Fibroblast of villous mesenchyme (primary cell): ENCODE measurements around the gene INSIG2. TPM values are rescaled to one million over a fixed set of nuclear protein-coding genes. Genes with fewer than 3 reads are reported as not detected.

Experiments used
- DNase-seq: peaks from one replicate; pipeline ENCODE4 v3.0.0-alpha.2; 2010; ENCODE audit warnings: low read depth
- H3K4me3 ChIP-seq: 2 replicates; pipeline ENCODE4 v1.5.1; 2011; ENCODE audit warnings: low read depth, mild to moderate bottlenecking, low read length
- total RNA-seq: library from RNA; depleted of rRNA; stranded (reverse); fragments of >200 nt; gene quantifications from 2 replicates; pipeline ENCODE4 v1.2.3, GENCODE V29; 2012
- TF ChIP-seq, protein P1 (sequence below): IDR thresholded peaks from 2 replicates; pipeline ENCODE4 v1.5.1; 2012; ENCODE audit warnings: low read depth, mild to moderate bottlenecking, low read length; ENCODE audit not compliant: insufficient read depth

The INSIG2 gene
- total RNA-seq, 1 donor, result 13.0 TPM

GRCh38 chr2:118077636-118078247, 10.5 kb upstream of the INSIG2 start:
- DNase-seq, result no peak
- TF ChIP-seq, protein P1, sequence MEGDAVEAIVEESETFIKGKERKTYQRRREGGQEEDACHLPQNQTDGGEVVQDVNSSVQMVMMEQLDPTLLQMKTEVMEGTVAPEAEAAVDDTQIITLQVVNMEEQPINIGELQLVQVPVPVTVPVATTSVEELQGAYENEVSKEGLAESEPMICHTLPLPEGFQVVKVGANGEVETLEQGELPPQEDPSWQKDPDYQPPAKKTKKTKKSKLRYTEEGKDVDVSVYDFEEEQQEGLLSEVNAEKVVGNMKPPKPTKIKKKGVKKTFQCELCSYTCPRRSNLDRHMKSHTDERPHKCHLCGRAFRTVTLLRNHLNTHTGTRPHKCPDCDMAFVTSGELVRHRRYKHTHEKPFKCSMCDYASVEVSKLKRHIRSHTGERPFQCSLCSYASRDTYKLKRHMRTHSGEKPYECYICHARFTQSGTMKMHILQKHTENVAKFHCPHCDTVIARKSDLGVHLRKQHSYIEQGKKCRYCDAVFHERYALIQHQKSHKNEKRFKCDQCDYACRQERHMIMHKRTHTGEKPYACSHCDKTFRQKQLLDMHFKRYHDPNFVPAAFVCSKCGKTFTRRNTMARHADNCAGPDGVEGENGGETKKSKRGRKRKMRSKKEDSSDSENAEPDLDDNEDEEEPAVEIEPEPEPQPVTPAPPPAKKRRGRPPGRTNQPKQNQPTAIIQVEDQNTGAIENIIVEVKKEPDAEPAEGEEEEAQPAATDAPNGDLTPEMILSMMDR, result no peak
- no peak overlapping the region for H3K4me3 ChIP-seq

DNA sequence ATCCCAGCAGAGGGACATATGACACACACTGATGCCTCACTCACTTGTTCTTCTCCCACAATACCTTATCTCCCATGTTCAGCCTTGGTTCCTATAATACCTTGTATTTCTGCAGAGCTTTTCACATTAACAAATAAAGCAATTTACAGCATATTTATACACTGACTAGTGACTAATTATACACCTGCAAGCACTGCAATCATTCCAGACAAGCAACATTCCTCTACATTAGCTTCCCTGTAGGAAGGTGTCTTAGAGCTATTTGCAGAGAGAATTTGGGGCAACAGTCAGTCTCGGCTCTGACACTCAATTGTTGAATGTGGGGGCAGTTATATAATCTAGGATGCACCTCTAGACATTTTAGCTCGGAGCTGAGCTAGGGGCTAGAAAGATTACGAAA, 9.5 kb upstream of the INSIG2 start:
- no peak overlapping the region for H3K4me3 ChIP-seq
- no peak for DNase-seq
- TF ChIP-seq, protein P1, result no peak

- DNase-seq, result no peak
- TF ChIP-seq, protein P1, result no peak
- no peak overlapping the region for H3K4me3 ChIP-seq
Observed at GRCh38 chr2:118084491-118085089, 3.7 kb upstream of the INSIG2 start.

GRCh38 chr2:118085173-118086023, 2.9 kb upstream of the INSIG2 start:
- TF ChIP-seq, protein P1, result no peak
- DNase-seq, result peak; percentile 2
- H3K4me3 ChIP-seq, result no peak overlapping the region

- TF ChIP-seq, protein P1, result no peak
- H3K4me3 ChIP-seq, result no peak overlapping the region
- no peak for DNase-seq
Observed at GRCh38 chr2:118086024-118086633, 2.1 kb upstream of the INSIG2 start.

DNA sequence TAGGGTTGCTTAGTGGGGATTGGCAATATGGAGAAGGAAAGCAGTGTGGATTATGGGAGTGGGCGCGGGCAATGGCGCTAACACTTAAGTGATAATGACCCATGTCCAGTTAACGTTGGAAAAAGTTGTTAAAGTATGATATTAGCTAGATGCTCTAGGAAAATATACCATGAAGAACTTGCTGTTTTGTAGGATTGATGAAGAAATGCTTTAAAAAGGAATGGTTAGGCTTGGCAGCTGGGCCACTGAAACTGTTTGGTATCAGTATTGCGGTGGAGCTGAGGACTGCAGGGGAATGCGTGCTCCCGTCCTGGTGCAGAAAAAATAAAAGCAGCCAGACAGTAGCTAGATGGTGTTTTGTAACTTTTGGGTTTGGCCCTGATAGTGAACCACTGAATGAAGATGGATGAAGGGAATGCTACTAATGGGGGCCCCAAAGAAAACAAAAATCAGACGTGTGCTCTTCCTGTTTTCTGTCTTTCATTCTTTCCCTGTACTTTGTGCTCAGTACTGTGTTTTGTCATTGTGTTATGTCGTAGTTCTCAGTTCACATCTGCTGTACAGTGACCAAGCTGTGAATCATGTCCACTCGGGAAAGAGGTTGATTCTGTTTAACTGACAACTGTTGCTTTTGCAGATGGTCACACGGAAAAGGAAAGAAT, 999 bp downstream of the INSIG2 start:
- DNase-seq, result peak; percentile 56
- TF ChIP-seq, protein P1, result peak; percentile 14
- peak overlapping the region; percentile 98 for H3K4me3 ChIP-seq
